B cell (primary cell): ENCODE measurements around the gene THRA. TPM values are rescaled to one million over a fixed set of nuclear protein-coding genes. Genes with fewer than 3 reads are reported as not detected.

ENCODE experiments used
- ATAC-seq: fragments of 200-7000 bp; cut with Tn5 transposase; one replicate; pipeline ENCODE4 v1.10.0; 2021; ENCODE audit warnings: low read depth, mild to moderate bottlenecking, moderate number of reproducible peaks, moderate library complexity
- CTCF ChIA-PET: fragments of 350-600 bp; sonication (Branson Sonifier 250); formaldehyde crosslinking; loops from one replicate; lab custom pipeline; 2021; ENCODE audit warnings: antibody characterized with exemption, inconsistent platforms; lab: Charles Lee
- POLR2A ChIA-PET: fragments of 350-600 bp; sonication (Branson Sonifier 250); formaldehyde crosslinking; loops from one replicate; lab custom pipeline; 2021; ENCODE audit warnings: antibody characterized with exemption; lab: Charles Lee
- DNase-seq: peaks from one replicate; pipeline ENCODE4 v3.0.0; 2013
- H2AFZ ChIP-seq: 2 replicates; pipeline ENCODE4 v1.6.1; 2012; ENCODE audit warnings: mild to moderate bottlenecking, low read depth, low read length; ENCODE audit not compliant: insufficient read depth, poor library complexity, severe bottlenecking
- H3K27ac ChIP-seq, 2 donors: 1 replicate in 1 of 2; 2 replicates in 1 of 2; pipeline ENCODE4 v1.5.1; 2012 to 2013; ENCODE audit warnings: low read length in 2 of 2, mild to moderate bottlenecking in 2 of 2, moderate library complexity in 1 of 2
- H3K27me3 ChIP-seq, 4 experiments: fragments of 200-600 bp in 1 of 4; sonication (generic) in 1 of 4; replicated peaks in 1 of 4; 1 replicate in 2 of 4; 2 replicates in 2 of 4; pipeline versions ENCODE4 v1.6.1 to v1.7.0; 2013 to 2016; ENCODE audit warnings: low read length in 3 of 4, mild to moderate bottlenecking in 2 of 4, mixed read lengths in 1 of 4, moderate library complexity in 1 of 4; ENCODE audit not compliant: insufficient read depth in 4 of 4, control insufficient read depth in 3 of 4; ENCODE audit errors: control extremely low read depth in 1 of 4
- H3K36me3 ChIP-seq, 2 experiments: replicated peaks in 1 of 2; 1 replicate in 1 of 2; 2 replicates in 1 of 2; pipeline versions ENCODE4 v1.6.1 to v1.7.1; 2013; ENCODE audit warnings: low read length in 1 of 2; ENCODE audit not compliant: insufficient read depth in 2 of 2, control insufficient read depth in 1 of 2; ENCODE audit errors: control extremely low read depth in 1 of 2, extremely low read depth in 1 of 2
- H3K4me1 ChIP-seq, 2 donors: fragments of 200-600 bp in 1 of 2; sonication (generic) in 1 of 2; 1 replicate in 1 of 2; 2 replicates in 1 of 2; pipeline versions ENCODE4 v1.5.1 to v1.6.1; 2013 to 2017; ENCODE audit warnings: low read length in 2 of 2; ENCODE audit not compliant: control insufficient read depth in 2 of 2, insufficient read depth in 2 of 2
- H3K4me2 ChIP-seq: replicated peaks from 2 replicates; pipeline ENCODE3; 2012; ENCODE audit warnings: mild to moderate bottlenecking, low read depth, low read length; ENCODE audit not compliant: poor library complexity, severe bottlenecking
- H3K4me3 ChIP-seq, 5 experiments: fragments of 200-600 bp in 1 of 5; sonication (generic) in 1 of 5; 1 replicate in 3 of 5; 2 replicates in 2 of 5; pipeline versions ENCODE4 v1.5.1 to v1.7.0; 2011 to 2016; ENCODE audit warnings: low read length in 4 of 5, mild to moderate bottlenecking in 4 of 5, low read depth in 2 of 5, control low read depth in 1 of 5, moderate library complexity in 1 of 5; ENCODE audit not compliant: insufficient read depth in 1 of 5; ENCODE audit errors: control extremely low read depth in 1 of 5, extremely low read depth in 1 of 5
- H3K79me2 ChIP-seq: fragments of 200-600 bp; sonication (generic); one replicate; pipeline ENCODE4 v1.6.0; 2016; ENCODE audit warnings: low read length; ENCODE audit not compliant: control insufficient read depth, insufficient read depth
- H3K9ac ChIP-seq: fragments of 200-600 bp; sonication (generic); 2 replicates; pipeline ENCODE4 v1.6.1; 2017; ENCODE audit warnings: mild to moderate bottlenecking, low read length, moderate library complexity
- H3K9me3 ChIP-seq, 3 donors: one replicate each; pipeline versions ENCODE4 v1.6.1 to v1.7.1; 2013; ENCODE audit warnings: low read length in 2 of 3; ENCODE audit not compliant: control insufficient read depth in 2 of 3, insufficient read depth in 1 of 3; ENCODE audit errors: control extremely low read depth in 1 of 3
- H4K20me1 ChIP-seq: 2 replicates; pipeline ENCODE4 v1.6.0; 2012; ENCODE audit warnings: mild to moderate bottlenecking, low read length; ENCODE audit not compliant: insufficient read depth, control insufficient read depth, poor library complexity, severe bottlenecking
- H3K27ac Mint-ChIP-seq: one replicate; pipeline ENCODE4 v1.8.0; 2021; ENCODE audit warnings: mixed read lengths
- H3K27me3 Mint-ChIP-seq: one replicate; pipeline ENCODE4 v1.8.0; 2021; ENCODE audit warnings: mixed read lengths
- H3K4me1 Mint-ChIP-seq: one replicate; pipeline ENCODE4 v1.8.0; 2021; ENCODE audit warnings: mixed read lengths
- H3K4me3 Mint-ChIP-seq: one replicate; pipeline ENCODE4 v1.8.0; 2021; ENCODE audit warnings: mixed read lengths
- H3K9me3 Mint-ChIP-seq: one replicate; pipeline ENCODE4 v1.8.0; 2022; ENCODE audit warnings: mixed read lengths; ENCODE audit not compliant: insufficient read depth
- CTCF ChIP-seq: fragments of 200-600 bp; IDR thresholded peaks from one replicate; pipeline ENCODE4 v1.8.0; 2022; ENCODE audit warnings: antibody characterized with exemption, mild to moderate bottlenecking
- EZH2 ChIP-seq: IDR thresholded peaks from 2 replicates; pipeline ENCODE4 v1.6.1; 2012; ENCODE audit warnings: borderline replicate concordance, low read depth, mild to moderate bottlenecking, moderate library complexity, low read length; ENCODE audit not compliant: insufficient read depth, poor library complexity, severe bottlenecking
- WGBS: methylation state at CpG from one replicate; pipeline ENCODE4 v1.1.5; 2013; ENCODE audit warnings: missing lambda C conversion rate; ENCODE audit not compliant: insufficient coverage; 5-methylcytosine and 5-hydroxymethylcytosine counted together
- intact Hi-C: fragments of 100-400 bp; cut with micrococcal nuclease; formaldehyde crosslinking; loops from one replicate; pipeline ENCODE4 v1.10.0; 2022
- polyA plus RNA-seq: library from polyadenylated mRNA; depleted of rRNA; stranded (reverse); fragments of >200 nt; gene quantifications from 2 replicates; pipeline ENCODE4 v1.2.3, GENCODE V29; 2012
- total RNA-seq, 2 donors: library from RNA; stranded (reverse); fragments of 120-200 nt in 1 of 2; gene quantifications; 1 replicate in 1 of 2; 2 replicates in 1 of 2; pipeline versions ENCODE4 v1.2.3 to v1.2.4, GENCODE V29; 2013 to 2022

THRA gene
- total and polyA plus RNA-seq, 2 donors (not counting 1 experiment from before 2014, with no cell fraction given): 8.0 to 17.1 TPM

GRCh38 chr17:40019140-40019991 lies 43.4 kb upstream of the THRA start:
- Histone ChIP-seq H3K27me3 (no peaks in the 10 kb centered on the region), H3K9me3 (no peaks in the 10 kb centered on the region), H3K4me2 (no peak overlapping the region), H3K4me1 (no peaks in the 10 kb centered on the region), H3K4me3 (no peak overlapping the region), H3K9ac (no peak overlapping the region), H2AFZ (no peak overlapping the region), H3K79me2 (no peaks in the 10 kb centered on the region), H3K27ac (no peak overlapping the region), H4K20me1 (no peaks in the 10 kb centered on the region), H3K36me3 (peaks cover 0 to 51% of the 10 kb centered on the region in 2 experiments)
- 94% methylated on average over 21 of the region's 24 CpGs for WGBS
- intact Hi-C loops: no loop called here
- ATAC-seq (no peak), DNase-seq (no peak)
- Mint-ChIP-seq H3K27me3 (no peaks in the 10 kb centered on the region), H3K9me3 (no peaks in the 10 kb centered on the region), H3K4me3 (no peak overlapping the region), H3K27ac (no peak overlapping the region), H3K4me1 (no peaks in the 10 kb centered on the region)
- TF ChIP-seq EZH2 (no peak), CTCF (no peak)
- ChIA-PET CTCF (interaction anchor here (0.8 to 2.5 kb wide), 3 partner anchors 8 to 92 kb away, joined by 4 to 9 read pairs (median 4); no protein-coding TSS in a partner anchor), POLR2A (no interaction called here)

- Histone ChIP-seq H2AFZ (no peak overlapping the region), H3K9me3 (no peaks in the 10 kb centered on the region), H3K4me3 (no peak overlapping the region), H3K4me2 (no peak overlapping the region), H3K79me2 (no peaks in the 10 kb centered on the region), H3K9ac (no peak overlapping the region), H3K27ac (no peak overlapping the region), H3K27me3 (no peaks in the 10 kb centered on the region), H4K20me1 (no peaks in the 10 kb centered on the region), H3K36me3 (peaks cover 0 to 52% of the 10 kb centered on the region in 2 experiments), H3K4me1 (no peaks in the 10 kb centered on the region)
- ChIA-PET POLR2A (no interaction called here), CTCF (interaction anchor here (1.2 to 2.5 kb wide), 2 partner anchors 55 to 66 kb away, joined by 3 to 9 read pairs; no protein-coding TSS in a partner anchor)
- Mint-ChIP-seq H3K9me3 (no peaks in the 10 kb centered on the region), H3K27me3 (no peaks in the 10 kb centered on the region), H3K27ac (no peak overlapping the region), H3K4me1 (no peaks in the 10 kb centered on the region), H3K4me3 (no peak overlapping the region)
- ATAC-seq (no peak), DNase-seq (no peak)
- WGBS: 96% methylated on average over 13 of the region's 13 CpGs
- TF ChIP-seq EZH2 (no peak), CTCF (no peak)
- intact Hi-C loops: no loop called here
Observed at GRCh38 chr17:40020146-40020545, 42.6 kb upstream of the THRA start.
